Astrocyte (in vitro differentiated cells and primary cell): ENCODE measurements around the gene RTL1. TPM values are rescaled to one million over a fixed set of nuclear protein-coding genes. Genes with fewer than 3 reads are reported as not detected.

Experiments used
- DNase-seq: peaks from one replicate; pipeline ENCODE4 v3.0.0-alpha.2; 2010; ENCODE audit warnings: low read depth
- FAIRE-seq: peaks from 2 replicates; lab custom pipeline; 2011; peaks lifted over from hg19 to GRCh38; lab: Jason Lieb, UNC
- H2AFZ ChIP-seq: 2 replicates; pipeline ENCODE4 v1.6.0; 2012; ENCODE audit warnings: low read depth, low read length, inconsistent platforms
- H3K27ac ChIP-seq: 2 replicates; pipeline ENCODE4 v1.5.1; 2011; ENCODE audit warnings: low read depth, low read length, inconsistent platforms
- H3K27me3 ChIP-seq: 2 replicates; pipeline ENCODE4 v1.6.0; 2011; ENCODE audit warnings: low read length, inconsistent platforms; ENCODE audit not compliant: insufficient read depth
- H3K36me3 ChIP-seq: 2 replicates; pipeline ENCODE4 v1.5.1; 2011; ENCODE audit warnings: low read length, inconsistent platforms; ENCODE audit not compliant: insufficient read depth
- H3K4me1 ChIP-seq: 2 replicates; pipeline ENCODE4 v1.5.1; 2011; ENCODE audit warnings: low read length, inconsistent platforms; ENCODE audit not compliant: insufficient read depth
- H3K4me2 ChIP-seq: 2 replicates; pipeline ENCODE4 v1.6.0; 2012; ENCODE audit warnings: low read length, inconsistent platforms
- H3K4me3 ChIP-seq: 2 replicates; pipeline ENCODE4 v1.5.1; 2011; ENCODE audit warnings: low read depth, mild to moderate bottlenecking, low read length, inconsistent platforms; ENCODE audit not compliant: insufficient read depth
- H3K79me2 ChIP-seq: 2 replicates; pipeline ENCODE4 v1.6.0; 2012; ENCODE audit warnings: mild to moderate bottlenecking, low read length, inconsistent platforms; ENCODE audit not compliant: insufficient read depth
- H3K9ac ChIP-seq: 2 replicates; pipeline ENCODE4 v1.6.0; 2012; ENCODE audit warnings: mild to moderate bottlenecking, low read length, inconsistent platforms
- H3K9me3 ChIP-seq: 2 replicates; pipeline ENCODE4 v1.5.1; 2012; ENCODE audit warnings: low read depth, mild to moderate bottlenecking, low read length, inconsistent platforms; ENCODE audit not compliant: insufficient read depth
- H4K20me1 ChIP-seq: 2 replicates; pipeline ENCODE4 v1.6.0; 2012; ENCODE audit warnings: low read length, inconsistent platforms; ENCODE audit not compliant: insufficient read depth
- H3K27ac Mint-ChIP-seq: one replicate; pipeline ENCODE4 v1.8.0; 2021; ENCODE audit warnings: mild to moderate bottlenecking, mixed read lengths; ENCODE audit not compliant: unreplicated experiment
- H3K27me3 Mint-ChIP-seq: one replicate; pipeline ENCODE4 v1.8.0; 2021; ENCODE audit warnings: low read depth, mixed read lengths; ENCODE audit not compliant: unreplicated experiment
- H3K36me3 Mint-ChIP-seq: one replicate; pipeline ENCODE4 v1.8.0; 2021; ENCODE audit warnings: low read depth, mixed read lengths; ENCODE audit not compliant: unreplicated experiment
- H3K4me1 Mint-ChIP-seq: one replicate; pipeline ENCODE4 v1.8.0; 2021; ENCODE audit warnings: low read depth, mixed read lengths; ENCODE audit not compliant: unreplicated experiment
- H3K4me3 Mint-ChIP-seq: one replicate; pipeline ENCODE4 v1.8.0; 2021; ENCODE audit warnings: mild to moderate bottlenecking, moderate library complexity, mixed read lengths; ENCODE audit not compliant: unreplicated experiment
- H3K9me3 Mint-ChIP-seq: one replicate; pipeline ENCODE4 v1.8.0; 2021; ENCODE audit warnings: mild to moderate bottlenecking, mixed read lengths; ENCODE audit not compliant: unreplicated experiment
- EZH2 ChIP-seq: IDR thresholded peaks from 2 replicates; pipeline ENCODE4 v1.6.1; 2012; ENCODE audit warnings: mild to moderate bottlenecking, low read length, inconsistent platforms; ENCODE audit not compliant: insufficient read depth
- total RNA-seq: library from RNA; stranded (reverse); gene quantifications from 2 replicates; pipeline ENCODE4 v1.2.1, GENCODE V29; 2021
- TF ChIP-seq, protein P1 (sequence below): IDR thresholded peaks from 2 replicates; pipeline ENCODE4 v1.5.1; 2011; ENCODE audit warnings: low read depth, mild to moderate bottlenecking, inconsistent platforms, low read length, moderate library complexity; ENCODE audit not compliant: insufficient read depth

RTL1 gene
- total RNA-seq, 1 donor from 2014 or later, result 0.18 TPM

DNA sequence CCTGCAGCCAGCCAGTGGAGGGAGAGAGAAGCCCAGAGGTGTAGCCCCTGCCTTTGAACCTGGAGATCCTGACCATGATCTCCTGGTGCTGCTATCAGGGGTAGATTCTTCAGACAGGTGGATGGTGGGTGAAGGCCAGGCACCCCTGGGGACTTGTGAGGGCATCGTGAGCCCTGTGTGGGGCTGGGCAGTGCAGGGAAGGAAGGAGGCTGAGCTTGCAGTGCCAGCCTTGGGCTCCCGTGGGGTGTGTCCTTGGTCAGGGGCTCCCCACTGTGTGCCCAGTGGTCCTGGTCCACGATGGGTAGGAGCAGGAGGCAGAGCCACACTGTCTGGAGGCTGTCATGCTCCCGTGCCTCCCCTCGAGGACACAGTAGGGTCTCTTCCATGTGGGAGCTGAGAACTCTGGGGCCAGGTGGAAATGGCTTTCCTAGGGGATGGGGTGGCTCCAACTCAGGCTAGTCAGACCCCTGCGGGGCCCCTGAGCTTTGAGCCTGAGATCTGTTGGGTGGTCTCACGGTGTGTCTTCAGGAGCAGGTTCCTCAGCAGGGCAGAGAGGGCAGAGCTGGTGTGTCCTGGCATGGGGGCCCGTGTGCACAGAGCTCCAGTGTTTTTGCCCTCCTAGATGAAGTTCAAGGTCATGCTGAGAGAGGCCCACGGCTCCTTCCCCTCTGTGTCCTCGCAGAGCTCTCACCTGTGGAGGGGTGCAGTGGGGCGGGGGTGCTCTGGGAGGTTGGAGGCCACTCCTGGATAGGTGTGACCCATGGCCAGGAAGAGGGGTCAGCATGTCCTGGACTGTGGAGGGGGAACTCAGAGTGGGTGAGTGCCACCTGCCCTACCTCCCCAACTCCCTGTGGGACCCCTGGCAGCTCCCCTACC, 25.0 kb downstream of the RTL1 start:
- Histone ChIP-seq H3K79me2 (peaks cover 92% of the 10 kb centered on the region), H3K27me3 (no peaks in the 10 kb centered on the region), H3K9me3 (no peaks in the 10 kb centered on the region), H4K20me1 (peaks cover 95% of the 10 kb centered on the region), H3K9ac (no peak overlapping the region), H3K4me2 (no peak overlapping the region), H2AFZ (no peak overlapping the region), H3K4me3 (no peak overlapping the region), H3K27ac (no peak overlapping the region), H3K4me1 (no peaks in the 10 kb centered on the region), H3K36me3 (peaks cover 14% of the 10 kb centered on the region)
- no peak for TF ChIP-seq EZH2
- TF ChIP-seq, protein P1, sequence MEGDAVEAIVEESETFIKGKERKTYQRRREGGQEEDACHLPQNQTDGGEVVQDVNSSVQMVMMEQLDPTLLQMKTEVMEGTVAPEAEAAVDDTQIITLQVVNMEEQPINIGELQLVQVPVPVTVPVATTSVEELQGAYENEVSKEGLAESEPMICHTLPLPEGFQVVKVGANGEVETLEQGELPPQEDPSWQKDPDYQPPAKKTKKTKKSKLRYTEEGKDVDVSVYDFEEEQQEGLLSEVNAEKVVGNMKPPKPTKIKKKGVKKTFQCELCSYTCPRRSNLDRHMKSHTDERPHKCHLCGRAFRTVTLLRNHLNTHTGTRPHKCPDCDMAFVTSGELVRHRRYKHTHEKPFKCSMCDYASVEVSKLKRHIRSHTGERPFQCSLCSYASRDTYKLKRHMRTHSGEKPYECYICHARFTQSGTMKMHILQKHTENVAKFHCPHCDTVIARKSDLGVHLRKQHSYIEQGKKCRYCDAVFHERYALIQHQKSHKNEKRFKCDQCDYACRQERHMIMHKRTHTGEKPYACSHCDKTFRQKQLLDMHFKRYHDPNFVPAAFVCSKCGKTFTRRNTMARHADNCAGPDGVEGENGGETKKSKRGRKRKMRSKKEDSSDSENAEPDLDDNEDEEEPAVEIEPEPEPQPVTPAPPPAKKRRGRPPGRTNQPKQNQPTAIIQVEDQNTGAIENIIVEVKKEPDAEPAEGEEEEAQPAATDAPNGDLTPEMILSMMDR, result no peak
- DNase-seq, result no peak
- Mint-ChIP-seq H3K36me3 (peaks cover 7% of the 10 kb centered on the region), H3K27ac (no peak overlapping the region), H3K9me3 (peaks cover 22% of the 10 kb centered on the region), H3K27me3 (peaks cover 31% of the 10 kb centered on the region), H3K4me3 (no peak overlapping the region), H3K4me1 (no peaks in the 10 kb centered on the region)
- FAIRE-seq, result no peak

DNA sequence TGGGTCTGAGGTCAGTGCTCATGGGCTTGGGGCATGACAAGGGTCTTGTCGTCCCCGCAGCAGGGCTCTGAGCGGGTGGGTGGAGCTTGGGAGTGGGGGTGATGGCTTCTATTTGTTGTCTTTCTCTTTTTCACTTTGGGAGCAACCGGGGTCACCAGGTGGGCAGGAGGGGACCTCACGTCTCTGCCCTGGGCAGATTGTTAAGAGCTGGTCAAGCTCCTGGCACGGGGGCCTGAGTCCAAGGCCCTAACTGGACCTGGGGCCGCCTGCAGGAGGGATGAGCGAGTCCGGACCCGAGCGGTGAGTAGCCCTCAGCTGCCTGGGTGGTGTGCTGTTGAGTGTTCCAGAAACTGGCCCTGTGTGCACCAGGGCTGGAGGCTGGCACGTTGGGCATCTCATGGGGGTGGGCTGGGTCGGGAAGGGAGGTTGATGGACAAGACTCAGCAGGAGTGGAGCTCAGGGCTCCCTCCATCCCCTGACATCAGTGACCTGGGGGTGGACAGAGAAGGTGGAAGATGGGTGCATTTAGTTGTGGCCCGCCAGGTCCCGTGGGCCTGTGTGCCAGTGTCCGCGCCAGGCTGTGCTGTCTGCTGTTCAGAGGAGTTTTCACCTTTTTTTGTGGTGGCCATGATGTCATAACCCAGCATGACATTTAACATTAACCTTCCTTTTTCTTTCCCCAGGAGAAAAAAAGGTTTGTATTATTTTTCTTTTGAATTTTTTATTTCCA, 27.5 kb downstream of the RTL1 start:
- Histone ChIP-seq H3K79me2 (peaks cover 73% of the 10 kb centered on the region), H3K9me3 (no peaks in the 10 kb centered on the region), H3K9ac (no peak overlapping the region), H4K20me1 (peaks cover 94% of the 10 kb centered on the region), H3K4me3 (no peak overlapping the region), H3K27ac (no peak overlapping the region), H2AFZ (no peak overlapping the region), H3K4me2 (no peak overlapping the region), H3K36me3 (no peaks in the 10 kb centered on the region), H3K27me3 (no peaks in the 10 kb centered on the region), H3K4me1 (no peaks in the 10 kb centered on the region)
- FAIRE-seq (no peak), DNase-seq (no peak)
- peaks cover 34% of the 10 kb centered on the region for H3K27me3 Mint-ChIP-seq
- TF ChIP-seq, protein P1, result no peak
- TF ChIP-seq EZH2, result no peak
- no peak overlapping the region for H3K4me3 Mint-ChIP-seq
- peaks cover 13% of the 10 kb centered on the region for H3K9me3 Mint-ChIP-seq
- H3K36me3 Mint-ChIP-seq, result peaks cover 3% of the 10 kb centered on the region
- H3K4me1 Mint-ChIP-seq, result no peaks in the 10 kb centered on the region
- no peak overlapping the region for H3K27ac Mint-ChIP-seq
